Measurements from ENCODE around the gene STOM. TPM values are rescaled to one million over a fixed set of nuclear protein-coding genes. Genes with fewer than 3 reads are reported as not detected.

Gene STOM
- total RNA-seq, 1 experiment from 2014 or later, result 22.4 TPM

- no peak for TF ChIP-seq REST (IDR thresholded peaks at IDR 0.05; ENCODE audit: low read depth)
- TF ChIP-seq EZH2 (IDR thresholded peaks at IDR 0.05), result no peak
Measured at GRCh38 chr9:121362813-121363621, 7.0 kb downstream of the STOM start (continued).

DNA sequence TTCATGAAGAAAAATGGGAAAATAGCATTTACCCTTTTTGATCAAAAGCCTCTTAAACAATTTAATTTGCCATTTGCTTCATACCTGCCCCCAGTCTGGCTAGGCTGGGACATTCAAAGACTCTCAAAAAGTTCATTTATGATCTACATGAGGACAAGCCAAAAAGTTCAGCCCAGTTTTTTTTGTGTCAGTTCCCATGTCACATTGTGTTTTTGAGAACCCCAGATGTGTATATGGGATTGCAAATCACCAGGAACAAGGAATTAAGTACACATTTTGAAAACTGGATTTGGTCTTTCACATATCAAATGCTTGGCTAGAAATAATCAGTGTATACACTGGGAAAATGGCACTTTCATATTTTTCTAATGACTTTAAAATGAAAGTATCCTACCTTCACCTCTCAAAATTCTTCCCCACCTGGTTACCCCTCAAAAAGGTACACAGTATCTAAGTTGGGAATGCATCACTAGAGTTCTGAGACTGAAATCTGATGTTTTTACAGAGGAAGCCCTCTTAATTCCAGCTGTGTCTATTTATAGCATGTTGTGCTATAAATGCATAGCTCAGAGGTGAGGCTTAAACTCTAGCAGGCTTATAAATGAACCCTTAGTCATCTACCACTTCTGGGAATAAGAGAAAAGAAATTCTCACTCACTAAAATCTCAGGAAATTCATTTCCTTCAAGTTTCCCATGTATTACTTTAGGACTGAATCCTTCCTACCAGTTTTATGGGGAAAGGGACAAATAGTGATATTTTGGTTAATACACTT, 9.3 kb downstream of the STOM start:
- BruUV-seq (replicated peaks), result no TSS peak
- H3K27me3 ChIP-seq (ENCODE audit: insufficient read depth, low read length), result no peaks in the 10 kb centered on the region
- RAD21 ChIA-PET (ENCODE audit: low non-redundant PET in 1 of 2, low total read pairs in 2 of 2, uncharacterized antibody in 2 of 2, unreplicated experiment in 2 of 2), result no interaction called here
- H3K4me3 ChIP-seq (replicated peaks in 1 of 2; ENCODE audit: low read depth in 1 of 2, low read length in 2 of 2), result peak overlapping the region in 1 of 2 experiments; percentile 6; a peak in 1 of 4 replicates
- no peaks in the 10 kb centered on the region for H4K20me1 ChIP-seq (ENCODE audit: insufficient read depth)
- H3K9me3 ChIP-seq (ENCODE audit: control insufficient read depth in 1 of 2, insufficient read depth in 1 of 2, low read depth in 1 of 2, low read length in 2 of 2), result no peaks in the 10 kb centered on the region
- CTCF ChIA-PET, result interaction anchor here (1.0 kb wide), 1 partner anchor 41 kb away, joined by 3 read pairs; no protein-coding TSS in a partner anchor
- peaks cover 8 to 50% of the 10 kb centered on the region in 2 experiments for H3K4me1 ChIP-seq (ENCODE audit: control insufficient read depth in 1 of 2, insufficient read depth in 2 of 2, low read length in 2 of 2)
- no peak for DNase-seq (ENCODE audit: low read depth, low spot score)
- intact Hi-C loops (cut with micrococcal nuclease), result no loop called here
- H2AFZ ChIP-seq (ENCODE audit: low read depth, low read length, poor library complexity, severe bottlenecking), result peak overlapping the region; percentile 28
- ATAC-seq, result peak; percentile 61; the same call in 1 of the 2 replicates
- POLR2A ChIA-PET, result interaction anchor here (0.8 to 1.0 kb wide), 2 partner anchors 9 to 20 kb away, joined by 3 read pairs; no protein-coding TSS in a partner anchor
- no peaks in the 10 kb centered on the region for H3K36me3 ChIP-seq (ENCODE audit: control insufficient read depth in 1 of 2, insufficient read depth in 2 of 2, low read length in 2 of 2)
- H3K79me2 ChIP-seq (ENCODE audit: insufficient read depth, low read length), result no peaks in the 10 kb centered on the region
- H3K9me2 ChIP-seq (ENCODE audit: insufficient read depth), result no peaks in the 10 kb centered on the region
- H3K9ac ChIP-seq (ENCODE audit: low read length), result peak overlapping the region; percentile 3; the same call in 1 of the 2 replicates
- peak overlapping the region; percentile 56 for H3K4me2 ChIP-seq (ENCODE audit: low read length)
- peak overlapping the region; percentile 25; the same call in 1 of the 2 replicates for H3K27ac ChIP-seq (ENCODE audit: low read depth, low read length)
- TF ChIP-seq FOSL1 (IDR thresholded peaks at IDR 0.05; ENCODE audit: low read depth) (peak; percentile 49; the same call in 1 of the 2 replicates), SRF (IDR thresholded peaks at IDR 0.05; ENCODE audit: low read depth) (0 out of 2 replicates have a peak, but pooled peaks have one; percentile 26), SP1 (IDR thresholded peaks at IDR 0.05; ENCODE audit: low read depth) (peak; percentile 27; the same call in 1 of the 2 replicates)
- TF ChIP-seq, protein P1, sequence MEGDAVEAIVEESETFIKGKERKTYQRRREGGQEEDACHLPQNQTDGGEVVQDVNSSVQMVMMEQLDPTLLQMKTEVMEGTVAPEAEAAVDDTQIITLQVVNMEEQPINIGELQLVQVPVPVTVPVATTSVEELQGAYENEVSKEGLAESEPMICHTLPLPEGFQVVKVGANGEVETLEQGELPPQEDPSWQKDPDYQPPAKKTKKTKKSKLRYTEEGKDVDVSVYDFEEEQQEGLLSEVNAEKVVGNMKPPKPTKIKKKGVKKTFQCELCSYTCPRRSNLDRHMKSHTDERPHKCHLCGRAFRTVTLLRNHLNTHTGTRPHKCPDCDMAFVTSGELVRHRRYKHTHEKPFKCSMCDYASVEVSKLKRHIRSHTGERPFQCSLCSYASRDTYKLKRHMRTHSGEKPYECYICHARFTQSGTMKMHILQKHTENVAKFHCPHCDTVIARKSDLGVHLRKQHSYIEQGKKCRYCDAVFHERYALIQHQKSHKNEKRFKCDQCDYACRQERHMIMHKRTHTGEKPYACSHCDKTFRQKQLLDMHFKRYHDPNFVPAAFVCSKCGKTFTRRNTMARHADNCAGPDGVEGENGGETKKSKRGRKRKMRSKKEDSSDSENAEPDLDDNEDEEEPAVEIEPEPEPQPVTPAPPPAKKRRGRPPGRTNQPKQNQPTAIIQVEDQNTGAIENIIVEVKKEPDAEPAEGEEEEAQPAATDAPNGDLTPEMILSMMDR (IDR thresholded peaks at IDR 0.05 in 2 of 3, conservative IDR thresholded peaks at IDR 0.05 in 1 of 3; ENCODE audit: borderline replicate concordance in 1 of 3, insufficient read depth in 1 of 3, low read depth in 2 of 3, low read length in 2 of 3), result no peak

Data from HCT116 (cell line).